ENCODE results near the gene SCAMP4.
A peak's percentile ranks its signal among the peaks of the same experiment; 100 is the strongest.
"Not testable (repeated sequence)": the region's sequence is repeated elsewhere in the genome, so short reads cannot be mapped to it uniquely, and the experiment has no call there.

The SCAMP4 gene

GRCh38 chr19:1865172-1866010, 39.8 kb upstream of the SCAMP4 start:
- FAIRE-seq (no peak), DNase-seq (ENCODE audit: insufficient read length, low spot score) (no peak)

DNA sequence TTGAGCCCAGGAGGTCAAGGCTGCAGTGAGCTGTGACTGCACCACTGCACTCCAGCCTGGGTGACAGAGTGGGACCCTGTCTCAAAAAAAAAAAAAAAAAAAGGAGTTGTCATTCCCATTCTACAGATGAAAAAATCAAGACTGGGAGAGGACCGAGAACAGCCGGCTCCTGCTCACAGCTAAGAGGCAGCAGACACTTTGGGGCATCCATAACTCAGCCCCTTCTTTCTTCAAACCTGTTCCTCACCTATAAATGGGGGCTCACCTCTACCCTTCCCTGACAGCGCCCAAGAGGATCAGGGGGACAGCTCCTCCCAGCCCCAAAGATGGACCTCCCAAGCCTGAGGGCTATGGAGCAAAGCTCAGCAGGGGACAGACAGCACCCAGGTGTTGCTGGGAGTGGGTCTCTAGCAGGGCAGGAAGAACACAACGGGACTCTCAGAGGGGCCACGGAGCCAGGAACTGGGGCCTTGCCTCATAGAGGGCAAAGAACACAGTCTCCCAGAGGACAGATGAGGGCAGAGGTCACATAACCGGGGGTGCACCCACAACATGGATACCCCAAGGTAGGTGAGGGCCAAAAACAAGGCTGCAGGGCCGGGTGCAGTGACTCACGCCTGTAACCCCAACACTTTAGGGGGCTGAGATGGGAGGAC, 38.4 kb upstream of the SCAMP4 start:
- no peak for FAIRE-seq
- no peak for DNase-seq (ENCODE audit: insufficient read length, low spot score)

DNA sequence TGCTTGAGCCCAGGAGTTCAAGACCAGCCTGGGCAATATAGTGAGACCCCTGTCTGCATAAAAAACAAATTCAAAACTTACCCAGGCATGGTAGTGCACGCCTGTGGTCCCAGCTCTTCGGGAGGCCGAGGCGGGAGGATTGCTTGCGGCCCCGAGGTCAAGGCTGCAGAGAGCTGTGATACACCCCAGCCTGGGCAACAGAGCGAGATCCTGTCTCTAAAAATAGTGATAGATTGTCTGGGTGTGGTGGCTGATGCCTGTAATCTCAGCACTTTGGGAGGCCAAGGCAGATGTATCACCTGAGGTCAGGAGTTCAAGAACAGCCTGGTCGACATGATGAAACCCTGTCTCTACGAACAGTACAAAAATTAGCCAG, 37.9 kb upstream of the SCAMP4 start:
- no peak for FAIRE-seq

DNA sequence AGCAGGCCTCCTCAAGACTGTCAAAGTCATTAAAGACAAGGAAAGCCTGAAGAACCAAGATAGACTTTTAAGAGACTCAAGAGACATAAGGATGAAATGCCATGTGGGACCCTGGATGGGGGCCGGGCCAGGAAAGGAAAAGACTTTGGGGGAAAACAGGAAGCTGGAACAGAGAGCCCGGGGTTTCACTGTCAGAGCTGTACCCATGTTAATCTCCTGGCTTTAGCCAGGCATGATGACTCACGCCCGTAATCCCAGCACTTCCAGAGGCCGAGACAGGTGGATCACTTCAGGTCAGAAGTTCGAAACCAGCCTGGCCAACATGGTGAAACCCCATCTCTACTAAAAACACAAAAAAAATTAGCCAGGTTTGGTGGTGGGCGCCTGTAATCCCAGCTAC, 36.2 kb upstream of the SCAMP4 start:
- DNase-seq (ENCODE audit: insufficient read length, low spot score), result no peak
- FAIRE-seq, result no peak

More for the DNA sequence above, 37.9 kb upstream of the SCAMP4 start:
- no peak for DNase-seq (ENCODE audit: insufficient read length, low spot score)

GRCh38 chr19:1871140-1871597, 34.0 kb upstream of the SCAMP4 start:
- DNase-seq (ENCODE audit: insufficient read length, low spot score) (no peak), FAIRE-seq (no peak)

DNA sequence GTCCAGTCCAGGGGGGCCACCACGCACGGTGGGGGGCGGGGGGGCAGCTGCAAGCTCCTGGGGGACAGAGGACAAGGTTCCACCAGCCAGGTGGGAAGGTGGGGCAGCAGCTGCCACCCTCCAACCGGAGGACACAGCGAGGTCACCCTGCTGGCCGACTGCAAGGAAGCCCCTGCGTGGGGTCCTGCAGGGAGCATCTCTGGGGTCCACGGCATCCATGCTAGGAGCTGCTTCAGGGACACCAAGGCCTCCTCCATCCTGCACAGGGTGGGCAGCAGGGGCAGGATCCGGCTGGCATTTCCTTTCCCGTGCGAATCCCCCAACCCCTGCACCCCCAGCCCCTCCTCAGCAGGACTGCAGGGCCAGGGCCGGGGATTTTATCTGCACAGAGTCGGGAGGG, 33.6 kb upstream of the SCAMP4 start:
- FAIRE-seq (no peak), DNase-seq (ENCODE audit: insufficient read length, low spot score) (no peak)

DNA sequence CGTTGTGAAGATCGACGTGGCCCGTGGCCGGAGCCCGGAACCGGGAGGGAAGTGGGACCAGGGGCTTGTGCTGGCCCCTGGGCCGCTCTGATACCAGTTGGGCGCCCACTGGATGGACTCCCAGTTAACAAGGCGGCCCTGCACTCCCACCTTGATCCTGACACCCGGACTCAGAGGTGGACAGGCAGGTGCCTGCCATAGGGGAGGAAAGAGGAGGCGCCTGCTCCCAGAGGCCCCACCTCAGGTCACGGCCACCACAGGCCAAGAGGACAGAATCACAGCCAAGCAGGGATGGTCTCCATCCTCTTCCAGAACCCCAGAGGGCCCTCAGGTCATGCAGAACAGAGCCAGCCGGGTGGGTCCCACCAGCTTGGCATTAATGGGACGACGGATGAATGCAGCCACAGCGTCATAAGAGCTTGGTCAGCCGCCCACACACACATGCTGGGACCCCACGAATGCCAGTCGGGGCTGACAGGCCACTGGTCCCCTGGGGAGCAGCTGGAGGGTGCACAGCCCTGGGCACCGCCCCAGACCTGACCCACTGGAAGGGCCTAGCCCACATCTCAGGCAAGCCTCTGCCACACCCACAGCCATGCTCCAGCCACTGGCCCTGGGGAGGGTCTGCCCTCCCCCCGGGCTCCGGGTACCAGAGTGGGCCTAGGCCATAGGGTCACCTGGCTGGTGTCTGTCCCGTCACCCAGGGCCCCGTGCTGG, 32.2 kb upstream of the SCAMP4 start:
- FAIRE-seq, result no peak
- no peak for DNase-seq (ENCODE audit: insufficient read length, low spot score)

- no peak for DNase-seq (ENCODE audit: insufficient read length, low spot score)
- no peak for FAIRE-seq
These were observed 31.4 kb upstream of the SCAMP4 start for GRCh38 chr19:1873524-1874473.

GRCh38 chr19:1874554-1875185, 30.5 kb upstream of the SCAMP4 start:
- DNase-seq (ENCODE audit: insufficient read length, low spot score) (no peak), FAIRE-seq (peak; percentile 82)

DNA sequence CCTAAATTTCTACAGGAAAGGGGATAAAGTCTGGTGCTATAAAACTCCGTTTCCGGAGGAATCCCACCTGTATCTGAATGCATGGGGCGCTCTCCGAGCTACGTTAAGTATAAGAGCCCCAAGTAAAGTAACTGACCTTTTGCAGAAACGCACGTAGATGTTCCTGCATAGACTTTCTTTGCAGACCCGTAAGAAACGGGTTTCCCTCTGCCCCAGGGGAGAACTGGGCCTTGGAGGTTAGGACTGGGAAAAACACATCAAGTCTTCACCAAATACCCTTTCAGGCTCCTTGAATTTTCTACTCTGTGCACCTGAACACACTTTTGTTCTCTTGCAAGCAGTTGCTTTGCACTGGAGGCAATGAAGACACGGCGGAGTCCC, 29.9 kb upstream of the SCAMP4 start:
- not testable (repeated sequence) for DNase-seq (ENCODE audit: insufficient read length, low spot score)
- peak; percentile 84 for FAIRE-seq

- DNase-seq (ENCODE audit: insufficient read length, low spot score), result peak; percentile 99
- peak; percentile 98 for FAIRE-seq
These were observed 29.3 kb upstream of the SCAMP4 start for GRCh38 chr19:1875646-1876495.

GRCh38 chr19:1876496-1877279, 28.5 kb upstream of the SCAMP4 start:
- DNase-seq (ENCODE audit: insufficient read length, low spot score); FAIRE-seq: not testable (repeated sequence)

DNA sequence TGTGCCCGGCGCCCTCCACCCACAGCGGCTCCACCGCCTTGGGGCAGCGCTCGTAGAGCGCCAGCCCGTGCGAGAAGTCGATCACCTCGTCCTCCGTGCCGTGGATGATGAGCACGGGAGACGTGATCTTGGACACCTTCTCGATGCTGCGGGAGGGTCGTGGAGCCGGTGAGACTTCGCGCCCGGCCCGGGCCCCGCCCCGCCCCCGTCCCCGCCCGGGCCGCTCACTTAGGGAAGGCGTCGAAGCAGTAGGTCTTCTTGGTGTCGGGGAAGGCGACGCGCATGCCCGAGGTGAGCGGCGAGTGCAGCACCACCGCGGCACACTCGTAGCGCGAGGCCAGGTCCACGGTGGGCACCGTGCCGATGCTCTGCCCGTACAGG, 27.9 kb upstream of the SCAMP4 start:
- DNase-seq (ENCODE audit: insufficient read length, low spot score), result not testable (repeated sequence)

DNA sequence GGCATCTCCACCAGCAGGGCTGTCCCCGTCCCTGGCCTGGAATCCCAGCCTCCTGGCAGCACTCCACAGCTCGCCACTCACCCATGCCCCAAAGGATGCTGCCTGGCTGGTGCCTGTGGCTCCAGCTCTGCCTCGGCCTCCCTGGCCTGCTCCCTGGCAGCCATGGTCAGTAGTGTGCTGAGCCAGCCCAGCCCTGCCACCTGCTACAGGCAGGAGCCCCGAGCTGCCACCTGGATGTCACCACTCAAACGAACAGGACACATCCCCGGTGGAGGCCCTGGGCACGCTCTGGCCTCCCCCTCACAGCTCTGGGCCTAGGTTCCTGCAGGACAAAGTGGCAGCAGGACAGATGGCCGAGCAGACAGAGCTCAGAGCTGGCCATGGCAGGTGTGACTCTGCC, 26.6 kb upstream of the SCAMP4 start:
- not testable (repeated sequence) for FAIRE-seq; DNase-seq (ENCODE audit: insufficient read length, low spot score)

More for the DNA sequence above, 27.9 kb upstream of the SCAMP4 start:
- not testable (repeated sequence) for FAIRE-seq

DNA sequence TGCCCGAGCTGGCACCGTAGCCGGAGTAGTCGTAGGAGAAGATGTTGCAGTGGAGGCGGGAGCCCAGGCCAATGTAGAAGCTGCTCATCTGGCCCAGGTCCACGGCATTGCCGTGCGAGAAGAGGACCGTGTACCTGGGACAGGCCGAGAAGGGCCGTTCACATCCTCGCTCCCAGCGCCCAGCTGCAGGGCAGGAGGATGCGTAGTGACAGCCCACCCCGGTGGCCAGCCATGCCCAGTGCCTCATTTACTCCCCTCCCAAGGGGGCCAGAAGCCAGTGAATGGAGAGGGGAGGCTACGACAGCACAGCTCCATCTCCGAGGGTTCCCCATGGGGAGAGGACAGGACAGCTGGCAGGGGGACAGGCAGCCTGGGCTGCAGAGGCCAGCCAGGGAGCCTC, 25.2 kb upstream of the SCAMP4 start:
- FAIRE-seq, result not testable (repeated sequence)

DNA sequence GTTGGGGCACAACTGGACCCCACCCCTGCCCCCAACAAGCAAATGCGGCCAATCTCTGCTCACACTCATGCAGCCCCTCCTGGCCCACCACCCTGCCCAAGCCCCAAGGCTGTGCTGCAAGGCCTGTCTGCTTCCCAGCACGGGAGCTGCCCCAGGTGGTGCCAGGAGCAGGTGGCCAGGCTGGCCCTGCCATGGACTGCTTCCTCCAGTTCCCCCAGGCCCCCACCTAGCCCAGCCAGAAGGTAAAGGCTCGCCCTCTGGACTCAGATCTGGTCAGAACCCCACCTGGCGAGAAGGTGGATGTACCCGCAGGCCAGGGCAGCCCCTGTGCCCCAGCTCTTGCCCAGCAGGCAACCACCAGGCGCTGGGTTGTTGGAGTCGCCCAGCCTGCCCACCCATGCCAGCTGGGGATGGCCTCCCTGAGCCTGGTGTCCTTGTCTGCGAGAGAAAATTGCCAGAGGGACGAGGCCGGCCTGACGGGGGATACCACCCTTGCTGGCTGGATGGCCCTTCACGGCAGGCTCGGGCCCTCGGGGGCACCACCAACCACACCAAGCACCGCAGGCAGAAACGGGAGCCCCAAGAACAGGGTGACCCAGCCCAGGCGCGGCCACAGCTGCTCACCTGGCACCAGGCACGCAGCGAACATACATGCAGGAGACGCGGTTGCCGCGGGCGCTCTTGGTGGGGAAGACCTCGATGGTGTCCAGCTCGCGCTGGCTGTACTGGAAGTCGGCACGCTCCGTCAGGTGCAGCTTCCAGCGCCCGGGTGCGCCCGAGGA, 24.4 kb upstream of the SCAMP4 start:
- no peak for FAIRE-seq

More for the DNA sequence above, 25.2 kb upstream of the SCAMP4 start:
- DNase-seq (ENCODE audit: insufficient read length, low spot score), result not testable (repeated sequence)

DNA sequence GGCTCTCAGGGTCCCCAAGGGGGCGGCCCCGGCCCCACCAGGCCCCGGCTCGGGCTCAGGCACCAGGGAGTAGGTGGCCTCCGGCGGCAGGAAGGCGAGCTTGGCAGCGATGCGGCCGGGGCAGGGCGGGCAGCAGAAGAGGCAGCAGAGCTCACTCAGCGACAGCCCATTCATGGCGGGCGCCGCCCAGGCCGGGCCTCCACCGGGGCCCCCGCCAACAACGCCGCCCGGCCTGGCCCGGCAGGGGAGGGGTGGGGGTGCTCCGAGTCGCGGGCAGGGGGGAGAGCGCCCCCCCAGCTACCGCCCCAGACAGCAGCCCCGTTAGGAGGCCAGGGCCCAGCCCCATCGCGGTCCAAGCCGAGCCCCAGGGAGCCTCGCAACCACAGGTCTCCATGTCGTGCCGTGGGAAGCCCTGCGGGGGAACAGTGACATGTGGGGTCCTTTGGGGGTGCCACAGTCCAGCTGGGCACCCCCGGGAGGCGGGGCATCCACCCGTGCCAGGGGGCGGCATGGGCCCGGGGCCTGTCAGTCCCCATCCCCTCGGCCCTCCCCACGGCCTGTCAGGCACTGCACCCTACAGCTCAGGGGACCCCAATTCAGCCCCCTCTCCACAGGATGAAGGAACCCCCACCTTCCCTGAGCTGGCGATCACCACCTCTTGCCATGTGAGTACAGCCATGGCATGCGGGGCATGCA, 23.7 kb upstream of the SCAMP4 start:
- not testable (repeated sequence) for FAIRE-seq; DNase-seq (ENCODE audit: insufficient read length, low spot score)

More for the DNA sequence above, 24.4 kb upstream of the SCAMP4 start:
- DNase-seq (ENCODE audit: insufficient read length, low spot score), result no peak
